ENCODE data around the gene RUBCN.
"Not testable (repeated sequence)": the region's sequence is repeated elsewhere in the genome, so short reads cannot be mapped to it uniquely, and the experiment has no call there.

RUBCN gene

DNA sequence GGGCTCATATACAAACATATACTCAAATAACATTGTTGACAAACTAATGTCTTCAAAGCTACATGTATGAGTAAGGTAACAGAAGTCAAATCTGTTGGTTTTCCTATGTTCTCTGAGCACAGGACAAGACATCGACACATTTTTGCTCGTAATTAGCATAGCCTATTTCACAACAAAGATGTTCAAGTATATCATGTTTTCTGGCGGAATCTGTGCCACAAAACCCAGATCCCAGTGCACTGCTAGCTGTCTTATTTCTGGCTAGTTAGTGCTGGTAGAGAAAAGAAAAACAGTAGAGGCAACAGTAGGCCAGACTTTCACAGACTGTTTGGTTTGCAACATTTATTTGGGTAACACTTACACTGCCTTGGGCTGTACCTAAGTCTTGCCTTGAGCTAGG is 51.2 kb downstream of the RUBCN start:
- no peak for DNase-seq

GRCh38 chr3:197683191-197683590 is 53.5 kb downstream of the RUBCN start:
- DNase-seq = no peak

DNA sequence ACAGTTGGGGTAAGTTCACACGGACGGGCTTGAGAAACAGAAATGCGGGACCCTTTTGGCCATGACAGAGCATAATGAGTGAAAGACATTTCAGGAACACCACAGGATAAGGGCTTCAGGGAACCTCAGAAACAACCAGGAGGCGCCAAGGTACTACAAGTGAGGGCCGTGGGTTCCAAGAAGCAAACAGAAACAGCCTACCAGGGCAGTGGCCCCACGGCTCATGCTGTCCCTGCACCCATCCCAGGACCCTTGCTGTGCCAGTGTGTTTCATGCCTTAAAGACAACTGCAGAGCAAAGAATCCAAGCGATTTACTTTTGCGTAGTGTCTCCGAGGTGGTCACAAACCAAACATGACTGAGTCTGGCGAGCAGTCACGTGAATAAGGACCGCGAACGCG is 54.0 kb downstream of the RUBCN start:
- DNase-seq = no peak

GRCh38 chr3:197680955-197681521 is 55.7 kb downstream of the RUBCN start:
- no peak for DNase-seq

GRCh38 chr3:197675951-197676350 is 60.8 kb downstream of the RUBCN start:
- no peak for DNase-seq

DNA sequence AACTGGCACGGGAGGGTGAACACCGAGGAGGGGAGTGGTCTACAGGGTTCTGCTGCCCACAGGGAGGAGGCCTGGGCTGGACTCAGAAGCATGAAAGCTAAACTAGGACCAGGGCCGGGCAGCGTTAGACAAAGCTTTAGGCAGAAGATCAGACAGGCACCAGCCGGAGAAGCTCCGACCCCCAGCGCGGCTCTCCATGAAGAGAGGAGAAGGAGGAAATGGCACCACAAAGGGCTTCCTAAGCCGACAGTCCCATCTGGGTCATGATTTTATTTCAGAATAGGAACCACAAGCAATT is 61.2 kb downstream of the RUBCN start:
- DNase-seq = no peak

DNA sequence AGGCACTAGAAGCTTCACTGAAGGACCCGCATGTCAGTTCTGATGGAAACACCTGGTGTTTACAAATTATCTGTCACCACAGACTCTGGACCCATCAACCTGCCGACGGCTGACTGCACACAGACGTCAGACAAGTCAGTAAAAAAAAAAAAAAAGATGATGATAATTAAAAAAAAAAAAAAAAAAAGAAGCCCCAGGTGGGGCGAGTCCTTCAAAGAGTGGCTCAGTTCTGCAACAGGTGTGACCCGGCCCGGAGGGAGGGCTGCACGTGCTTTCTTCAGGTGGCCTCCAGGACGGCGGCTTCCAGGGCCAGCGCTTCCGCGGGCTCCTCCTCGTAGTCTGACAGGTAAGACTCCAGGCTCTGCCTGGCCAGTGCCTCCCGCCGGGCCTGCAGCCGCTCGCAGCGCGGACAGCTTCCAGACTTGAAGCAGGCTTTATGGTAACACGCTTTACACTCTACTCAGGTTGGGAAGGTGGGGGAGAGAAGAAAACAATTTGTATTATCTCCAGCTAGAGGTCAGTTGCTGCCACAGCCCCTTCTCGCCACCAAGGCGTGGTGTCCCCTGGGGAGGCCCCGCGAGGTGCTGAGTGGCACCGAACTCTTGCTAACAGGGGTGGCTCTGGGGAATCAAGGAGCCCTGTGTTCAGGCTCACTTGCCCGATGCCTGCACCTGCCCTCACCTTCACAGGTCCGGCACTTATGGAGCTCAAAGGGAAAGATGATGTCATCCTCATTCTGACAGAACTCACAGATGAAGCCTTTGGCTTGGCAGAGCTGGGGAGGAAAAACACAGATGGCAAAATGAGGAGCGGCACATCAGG is 61.8 kb downstream of the RUBCN start:
- no peak for DNase-seq

GRCh38 chr3:197673170-197673569 is 63.5 kb downstream of the RUBCN start:
- DNase-seq = no peak

GRCh38 chr3:197670361-197670760 is 66.3 kb downstream of the RUBCN start:
- no peak for DNase-seq

DNA sequence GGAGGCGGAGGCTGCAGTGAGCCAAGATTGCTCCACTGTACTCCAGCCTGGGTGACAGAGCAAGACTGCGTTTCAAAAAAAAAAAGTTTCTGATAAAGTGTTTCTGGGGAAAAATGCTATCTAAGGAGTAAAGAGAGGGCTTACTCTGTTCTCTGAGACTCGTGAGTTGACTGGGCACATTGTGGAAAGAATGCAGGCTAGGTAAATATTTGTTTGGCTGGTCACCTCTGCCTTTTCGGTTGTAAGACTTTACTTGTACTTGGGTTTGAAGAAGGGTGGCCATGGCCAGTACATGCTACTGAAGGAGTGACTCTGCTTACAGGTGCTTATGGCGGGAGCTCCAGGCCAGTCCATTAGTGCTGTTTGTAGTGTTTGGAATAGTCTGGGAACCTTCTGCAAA is 68.7 kb downstream of the RUBCN start:
- DNase-seq = no peak

DNA sequence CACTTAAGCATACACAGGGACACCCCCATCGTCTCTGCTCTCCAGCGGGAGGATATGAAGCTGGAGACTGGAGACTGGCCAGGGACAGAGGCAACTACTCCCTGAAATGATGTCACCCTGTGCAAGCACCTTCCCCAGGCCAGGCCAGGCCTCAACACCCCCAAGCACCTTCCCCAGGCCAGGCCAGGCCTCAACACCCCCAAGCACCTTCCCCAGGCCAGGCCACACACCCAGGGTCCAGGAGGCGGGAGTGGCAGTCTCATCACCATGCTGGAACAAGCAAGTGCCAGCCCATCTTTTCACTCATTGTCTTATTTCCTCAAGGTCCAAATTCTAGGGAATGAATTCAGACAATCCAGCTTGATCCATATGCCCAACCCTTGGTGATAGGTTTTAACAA is 69.4 kb downstream of the RUBCN start:
- DNase-seq = not testable (repeated sequence)

- not testable (repeated sequence) for DNase-seq
Measured at GRCh38 chr3:197666221-197666842, 70.4 kb downstream of the RUBCN start.

DNA sequence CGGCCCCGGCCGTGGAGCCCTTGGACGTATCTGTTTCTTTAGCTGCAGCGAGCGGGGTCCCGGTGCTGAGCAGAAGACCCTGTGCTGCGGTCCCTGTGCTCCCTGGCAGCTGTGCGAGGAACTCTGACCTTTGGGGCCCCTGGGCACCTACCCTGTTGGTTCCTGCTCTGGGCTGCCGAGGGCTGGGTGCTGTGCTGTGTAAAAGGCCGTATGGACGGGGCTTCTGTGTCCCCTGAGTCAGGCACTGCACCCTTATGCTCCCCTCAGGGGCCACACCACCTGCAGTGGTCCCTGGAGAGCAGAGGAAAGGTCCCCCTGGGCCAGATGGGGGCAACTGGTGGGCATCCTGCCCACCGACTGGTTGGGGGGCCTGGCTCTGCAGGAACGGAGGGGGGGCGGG is 71.2 kb downstream of the RUBCN start:
- DNase-seq = not testable (repeated sequence)

DNA sequence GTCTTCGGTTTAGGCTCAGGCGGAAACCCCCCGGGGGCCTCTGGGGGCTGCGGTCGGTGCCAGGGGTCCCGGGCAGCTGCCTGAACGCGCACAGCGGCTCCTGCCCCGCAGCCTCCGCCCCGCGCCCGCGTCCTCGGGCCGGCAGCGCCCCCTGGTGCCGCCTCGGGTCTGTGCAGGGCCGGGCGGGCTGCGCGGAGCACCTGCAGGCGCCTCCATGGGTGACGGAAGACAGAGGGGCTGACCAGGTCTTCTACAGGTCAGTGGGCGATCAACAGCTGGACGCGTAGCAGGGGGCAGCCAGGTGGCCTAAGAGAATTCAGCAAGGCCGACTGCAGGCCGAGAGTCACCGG is 71.6 kb downstream of the RUBCN start:
- DNase-seq = not testable (repeated sequence)

GRCh38 chr3:197664414-197665141 is 72.1 kb downstream of the RUBCN start:
- not testable (repeated sequence) for DNase-seq

DNA sequence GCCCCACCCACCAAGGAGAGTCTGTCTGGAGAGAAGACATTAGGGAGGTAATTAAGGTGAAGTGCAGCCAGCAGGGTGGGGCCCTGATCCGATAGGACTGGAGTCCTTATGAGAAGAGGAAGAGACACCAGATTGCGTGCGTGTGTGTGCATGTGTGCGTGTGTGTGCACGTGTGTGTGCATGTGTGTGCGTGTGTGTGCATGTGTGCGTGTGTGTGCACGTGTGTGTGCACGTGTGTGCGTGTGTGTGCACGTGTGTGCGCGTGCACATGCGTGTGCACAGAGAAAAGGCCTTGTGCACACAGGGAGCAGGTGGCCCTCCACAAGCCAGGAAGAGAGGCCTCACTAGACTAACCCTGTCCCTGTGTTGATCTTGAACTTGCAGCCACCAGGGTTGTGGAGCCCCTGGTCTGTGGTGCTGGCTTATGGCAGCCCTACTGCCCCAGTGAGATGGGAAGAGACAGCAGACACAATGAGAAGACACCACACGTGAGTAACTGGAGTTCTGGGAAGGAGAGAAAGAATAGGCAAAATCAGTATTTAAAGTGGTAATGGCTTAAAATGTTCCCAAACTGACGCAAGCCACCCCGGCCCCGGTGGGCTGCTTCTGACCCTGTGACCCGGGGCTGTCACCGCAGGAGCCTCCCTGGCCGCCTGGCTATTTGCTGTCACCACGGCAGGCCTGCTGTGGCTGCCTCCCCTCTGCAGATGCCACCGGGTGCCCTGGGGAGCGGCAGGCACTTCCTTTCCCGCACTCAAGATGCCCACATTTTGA is 73.2 kb downstream of the RUBCN start:
- not testable (repeated sequence) for DNase-seq

- not testable (repeated sequence) for DNase-seq
Measured at GRCh38 chr3:197662352-197662751, 74.4 kb downstream of the RUBCN start.

GRCh38 chr3:197661874-197662273 is 74.8 kb downstream of the RUBCN start:
- not testable (repeated sequence) for DNase-seq

- DNase-seq = not testable (repeated sequence)
Measured at GRCh38 chr3:197661234-197661834, 75.4 kb downstream of the RUBCN start.

GRCh38 chr3:197659701-197660100 is 77.0 kb downstream of the RUBCN start:
- peak; percentile 10 for DNase-seq

DNA sequence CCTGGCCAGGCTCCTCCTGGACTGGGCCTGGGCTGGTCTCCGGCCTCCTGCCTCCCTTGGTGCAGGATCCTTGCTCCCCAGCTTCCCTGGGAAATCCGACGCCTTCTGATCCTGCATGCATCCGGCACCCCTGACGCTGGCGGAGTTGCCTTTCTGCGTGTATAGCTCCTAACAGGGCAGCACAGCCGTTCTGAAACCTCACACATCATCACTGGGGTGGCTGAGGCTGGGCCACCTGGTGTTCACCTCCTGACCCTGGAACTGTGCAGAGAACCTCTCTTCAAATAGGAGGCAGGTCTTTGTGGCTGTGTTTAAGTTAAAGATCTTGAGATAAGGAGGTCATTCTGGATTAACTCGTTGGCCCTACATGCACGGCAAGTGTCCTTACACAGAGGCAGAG is 77.6 kb downstream of the RUBCN start:
- DNase-seq = not testable (repeated sequence)

- not testable (repeated sequence) for DNase-seq
Measured at GRCh38 chr3:197658706-197659105, 78.0 kb downstream of the RUBCN start.

Measured in right kidney (tissue), 1 donor.